Right forelimb (tissue), 1 donor: ENCODE data around the gene CIP2A.

ENCODE experiments used
- DNase-seq: peaks from one replicate; pipeline ENCODE4 v3.0.0-alpha.2; 2018

Gene CIP2A

GRCh38 chr3:108555966-108556581 is 33.2 kb downstream of the CIP2A start:
- no peak for DNase-seq

GRCh38 chr3:108554913-108555571 is 34.2 kb downstream of the CIP2A start:
- no peak for DNase-seq

GRCh38 chr3:108554229-108554628 is 35.0 kb downstream of the CIP2A start:
- DNase-seq: no peak

GRCh38 chr3:108552267-108553159 is 36.7 kb downstream of the CIP2A start:
- DNase-seq: no peak

- DNase-seq: no peak
Observed at GRCh38 chr3:108548886-108549285, 40.4 kb downstream of the CIP2A start.

- DNase-seq: no peak
Observed at GRCh38 chr3:108548304-108548703, 40.9 kb downstream of the CIP2A start.

- no peak for DNase-seq
Observed at GRCh38 chr3:108546692-108547091, 42.5 kb downstream of the CIP2A start.

GRCh38 chr3:108546247-108546646 is 43.0 kb downstream of the CIP2A start:
- no peak for DNase-seq

- no peak for DNase-seq
Observed at GRCh38 chr3:108538083-108538482, 51.2 kb downstream of the CIP2A start.

GRCh38 chr3:108528459-108529252 is 60.6 kb downstream of the CIP2A start:
- DNase-seq: no peak

GRCh38 chr3:108527817-108528216 is 61.4 kb downstream of the CIP2A start:
- DNase-seq: no peak

- DNase-seq: no peak
Observed at GRCh38 chr3:108527109-108527508, 62.1 kb downstream of the CIP2A start.

- no peak for DNase-seq
Observed at GRCh38 chr3:108525971-108526370, 63.3 kb downstream of the CIP2A start.

GRCh38 chr3:108525256-108525655 is 64.0 kb downstream of the CIP2A start:
- DNase-seq: no peak

GRCh38 chr3:108524537-108524936 is 64.7 kb downstream of the CIP2A start:
- no peak for DNase-seq

- no peak for DNase-seq
Observed at GRCh38 chr3:108518895-108519294, 70.3 kb downstream of the CIP2A start.

- no peak for DNase-seq
Observed at GRCh38 chr3:108516881-108517280, 72.4 kb downstream of the CIP2A start.

- DNase-seq: no peak
Observed at GRCh38 chr3:108513961-108514360, 75.3 kb downstream of the CIP2A start.

GRCh38 chr3:108512671-108513070 is 76.6 kb downstream of the CIP2A start:
- DNase-seq: no peak

- DNase-seq: no peak
Observed at GRCh38 chr3:108511490-108511889, 77.7 kb downstream of the CIP2A start.

- no peak for DNase-seq
Observed at GRCh38 chr3:108511055-108511454, 78.2 kb downstream of the CIP2A start.

GRCh38 chr3:108510496-108510895 is 78.7 kb downstream of the CIP2A start, which contains the start of gene MYH15:
MYH15 (minus strand) TSS chr3:108510596; CDS start chr3:108510530, 66 bp downstream.
- no peak for DNase-seq

- DNase-seq: no peak
Observed at GRCh38 chr3:108509871-108510270, 79.4 kb downstream of the CIP2A start.
